ENCODE measurements around the gene LRRTM4.
"Not testable (repeated sequence)": the region's sequence is repeated elsewhere in the genome, so short reads cannot be mapped to it uniquely, and the experiment has no call there.

The LRRTM4 gene

DNA sequence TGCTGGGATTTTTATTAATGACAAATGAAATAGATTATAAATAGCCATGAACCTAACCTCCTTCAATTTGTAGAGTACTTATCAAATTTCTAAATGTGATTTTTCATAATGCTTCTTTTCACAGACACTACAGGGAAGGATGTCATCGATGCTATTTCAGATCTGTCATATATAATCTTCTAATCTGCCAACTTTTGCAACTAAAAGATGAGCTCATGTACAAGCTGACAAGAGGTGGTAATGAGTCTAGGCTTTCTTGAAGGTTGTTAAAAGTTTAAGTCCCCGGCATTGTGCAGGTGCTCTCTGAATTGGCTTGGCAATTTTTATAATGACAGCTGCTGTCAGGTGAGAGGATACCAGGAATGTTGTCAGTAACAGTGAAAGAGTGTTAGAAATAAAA is 320.4 kb downstream of the LRRTM4 start:
- in situ Hi-C loops (cut with HindIII; ENCODE audit: low pct_ligation_motif_present, low pct_unique_long_range_greater_than_20kb, low sequenced_read_pairs) = no loop called here
- no peak for DNase-seq

DNA sequence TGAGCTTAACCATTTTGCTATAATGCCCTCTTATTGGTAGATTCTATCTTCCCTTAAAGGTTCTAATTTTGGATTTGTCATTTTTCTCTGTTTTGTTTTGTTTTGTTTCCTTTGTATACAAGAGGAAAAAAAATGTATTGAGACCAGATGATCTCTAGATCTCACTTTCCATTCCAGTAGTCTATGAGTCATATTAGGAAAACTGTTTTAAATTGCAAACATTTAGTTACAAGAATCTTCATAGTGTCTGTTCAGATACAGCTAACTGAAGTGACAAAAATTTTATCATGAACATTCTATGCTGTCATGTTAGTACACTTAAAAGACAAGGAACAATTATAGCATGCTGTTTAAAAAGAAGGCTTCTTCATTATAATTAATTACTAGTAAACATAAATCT is 322.8 kb downstream of the LRRTM4 start:
- in situ Hi-C loops (cut with HindIII; ENCODE audit: low pct_ligation_motif_present, low pct_unique_long_range_greater_than_20kb, low sequenced_read_pairs) = no loop called here
- no peak for DNase-seq

DNA sequence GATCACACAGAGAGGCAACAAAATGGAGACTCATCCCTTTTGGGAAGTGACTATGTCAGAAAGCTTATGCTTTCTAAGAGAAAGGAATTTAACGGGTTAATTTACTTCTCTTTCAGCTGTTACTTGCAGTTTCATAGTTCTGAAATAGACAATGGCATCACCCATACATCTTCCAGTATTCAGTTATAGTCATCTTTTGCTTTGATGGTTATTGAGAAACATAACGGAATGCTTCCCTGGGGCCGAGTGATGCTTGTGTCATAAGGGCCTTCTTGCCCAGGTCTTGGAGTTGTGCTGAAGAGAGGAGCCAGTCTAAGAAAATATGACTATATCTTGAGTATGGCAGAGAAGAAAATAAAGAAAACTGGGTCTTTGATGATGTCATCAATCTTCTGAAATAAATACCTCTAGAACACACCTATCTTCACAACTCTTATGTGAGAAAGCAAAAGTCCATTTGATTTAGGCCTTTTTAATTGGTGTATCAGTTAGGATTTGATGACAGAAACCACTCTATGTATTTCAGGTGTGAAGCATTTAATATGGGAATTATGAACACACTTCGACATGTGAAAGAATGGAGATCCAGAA is 328.2 kb downstream of the LRRTM4 start:
- in situ Hi-C loops (cut with HindIII; ENCODE audit: low pct_ligation_motif_present, low pct_unique_long_range_greater_than_20kb, low sequenced_read_pairs) = no loop called here
- DNase-seq = no peak

DNA sequence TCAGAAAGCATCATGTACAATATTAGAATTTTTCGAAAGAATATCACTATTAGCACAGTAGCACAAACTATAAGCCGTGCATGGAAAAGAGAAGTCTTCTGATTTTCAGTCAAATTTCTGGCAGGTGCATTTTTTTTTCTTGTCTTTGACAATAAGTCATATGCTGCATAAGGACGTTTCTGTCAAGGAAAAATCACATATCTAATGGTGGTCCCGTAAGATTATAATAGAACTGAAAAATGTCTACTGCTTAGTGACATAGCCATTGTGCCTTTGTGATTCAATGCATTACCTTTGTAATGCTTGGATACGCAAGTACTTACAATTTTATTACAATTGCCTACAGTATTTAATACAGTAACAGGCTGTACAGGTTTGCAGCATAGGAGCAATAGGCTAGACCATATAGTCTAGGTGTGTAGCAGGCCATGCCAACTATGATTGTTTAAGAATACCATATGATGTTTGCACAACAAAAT is 329.3 kb downstream of the LRRTM4 start:
- in situ Hi-C loops (cut with HindIII; ENCODE audit: low pct_ligation_motif_present, low pct_unique_long_range_greater_than_20kb, low sequenced_read_pairs) = no loop called here

DNA sequence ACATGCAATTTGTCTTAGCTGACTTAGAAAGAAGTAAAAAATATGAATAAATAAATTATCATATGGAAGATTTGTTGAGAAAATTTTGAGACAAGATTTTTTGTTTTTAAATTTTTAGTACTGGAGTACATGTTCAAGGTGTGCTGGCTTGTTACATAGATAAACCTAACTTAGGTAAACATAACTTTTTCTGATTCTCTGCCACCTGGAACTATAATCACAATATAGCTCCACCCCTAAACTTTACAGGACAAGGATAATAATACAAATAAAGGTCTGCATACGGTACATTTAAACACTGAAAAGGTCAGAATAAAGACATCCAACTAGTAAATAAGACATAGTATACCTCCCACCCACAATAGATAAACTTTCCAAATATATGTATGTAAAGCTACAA is 330.5 kb downstream of the LRRTM4 start:
- in situ Hi-C loops (cut with HindIII; ENCODE audit: low pct_ligation_motif_present, low pct_unique_long_range_greater_than_20kb, low sequenced_read_pairs) = no loop called here
- no peak for DNase-seq

More for the DNA sequence above, 329.3 kb downstream of the LRRTM4 start:
- DNase-seq = no peak

DNA sequence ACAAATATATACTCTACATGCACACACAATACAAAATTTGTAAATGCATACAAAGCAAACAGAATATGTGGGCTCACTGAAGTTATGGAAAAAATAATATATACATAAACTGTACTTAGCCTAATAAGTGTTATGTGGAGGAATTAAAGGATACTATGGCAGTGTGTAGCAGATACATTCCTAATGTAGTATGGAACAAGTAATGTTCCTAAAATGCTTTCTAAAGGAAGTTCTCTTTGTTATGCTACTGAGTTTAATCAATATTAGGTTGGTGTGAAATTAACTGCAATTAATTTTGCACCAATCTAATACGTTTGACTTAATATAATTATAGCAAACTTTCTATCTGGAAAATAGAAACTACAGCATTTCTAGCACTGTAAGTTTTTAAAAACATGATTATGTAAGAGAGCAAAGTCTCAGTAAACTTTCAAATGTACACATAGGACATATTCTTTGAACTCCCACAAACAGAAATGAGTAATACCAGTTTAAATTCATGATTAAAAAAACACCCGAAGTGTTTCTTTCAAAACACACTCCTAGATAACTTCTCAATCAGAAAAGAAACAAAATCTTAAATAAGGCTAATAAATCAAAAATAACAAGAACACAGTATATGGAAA is 331.3 kb downstream of the LRRTM4 start:
- in situ Hi-C loops (cut with HindIII; ENCODE audit: low pct_ligation_motif_present, low pct_unique_long_range_greater_than_20kb, low sequenced_read_pairs) = no loop called here
- DNase-seq = no peak

DNA sequence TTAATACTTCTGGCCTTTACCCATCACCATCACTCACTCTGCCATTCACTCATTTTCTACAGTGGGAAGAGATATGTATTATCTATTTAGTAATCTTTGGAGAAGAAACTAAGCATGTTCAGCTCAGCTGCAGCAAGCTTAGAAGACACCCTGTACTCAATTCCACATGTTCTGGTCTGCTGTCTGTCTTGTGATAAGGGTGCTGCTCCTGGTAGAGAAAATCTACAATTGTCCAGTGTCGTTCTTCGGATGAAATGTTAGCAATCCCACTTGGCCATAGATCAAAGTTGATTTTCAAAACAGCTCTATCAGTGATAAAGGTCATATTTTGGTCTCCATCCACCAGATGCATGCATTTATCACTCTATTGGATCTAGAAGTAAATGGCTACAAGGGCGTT is 337.1 kb downstream of the LRRTM4 start:
- DNase-seq = no peak
- in situ Hi-C loops (cut with HindIII; ENCODE audit: low pct_ligation_motif_present, low pct_unique_long_range_greater_than_20kb, low sequenced_read_pairs) = no loop called here

DNA sequence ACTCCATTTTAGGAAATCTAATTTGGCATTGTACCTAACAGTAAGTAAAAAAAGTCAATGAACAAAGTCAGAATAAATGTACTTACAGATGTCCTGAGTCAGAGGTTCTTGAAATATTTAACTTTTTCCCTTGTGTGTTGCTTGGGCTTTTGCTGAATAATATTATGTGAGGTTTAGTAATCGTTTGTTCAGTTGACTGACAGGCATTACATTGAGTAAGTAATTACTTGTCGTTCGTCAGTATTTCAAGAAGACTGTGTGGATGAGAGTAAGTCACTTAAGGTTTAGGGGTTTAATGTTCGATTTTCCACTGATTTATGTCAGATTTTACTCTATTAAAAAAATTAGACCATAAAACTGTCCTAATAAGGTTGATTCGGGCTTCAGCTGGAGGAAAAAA is 342.9 kb downstream of the LRRTM4 start:
- DNase-seq = no peak
- in situ Hi-C loops (cut with HindIII; ENCODE audit: low pct_ligation_motif_present, low pct_unique_long_range_greater_than_20kb, low sequenced_read_pairs) = no loop called here

DNA sequence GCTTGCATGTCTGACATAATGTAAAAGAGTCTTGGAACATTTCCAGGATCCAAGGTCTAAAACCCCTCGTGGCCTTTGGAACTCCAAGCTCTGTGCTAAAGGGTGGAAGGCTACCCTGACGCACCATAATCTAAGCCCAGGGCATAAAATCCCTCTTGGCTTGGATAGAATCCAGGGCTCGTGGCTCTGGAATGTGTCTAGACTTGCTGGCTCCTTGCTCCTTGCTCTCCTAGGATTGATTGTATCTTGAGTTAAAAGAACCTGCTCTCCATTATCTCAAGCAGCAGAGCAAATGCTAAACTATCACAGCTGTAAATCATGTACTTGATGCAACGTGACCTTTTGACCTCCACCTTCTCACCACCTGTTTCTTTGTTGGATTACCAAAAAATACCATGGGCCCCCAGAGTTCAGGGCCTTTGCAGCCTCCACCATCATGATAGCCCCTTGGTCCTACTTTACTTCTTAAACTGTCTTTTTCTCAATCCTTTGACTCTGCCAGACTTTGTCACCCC is 346.9 kb downstream of the LRRTM4 start:
- in situ Hi-C loops (cut with HindIII; ENCODE audit: low pct_ligation_motif_present, low pct_unique_long_range_greater_than_20kb, low sequenced_read_pairs) = not testable (repeated sequence)

DNA sequence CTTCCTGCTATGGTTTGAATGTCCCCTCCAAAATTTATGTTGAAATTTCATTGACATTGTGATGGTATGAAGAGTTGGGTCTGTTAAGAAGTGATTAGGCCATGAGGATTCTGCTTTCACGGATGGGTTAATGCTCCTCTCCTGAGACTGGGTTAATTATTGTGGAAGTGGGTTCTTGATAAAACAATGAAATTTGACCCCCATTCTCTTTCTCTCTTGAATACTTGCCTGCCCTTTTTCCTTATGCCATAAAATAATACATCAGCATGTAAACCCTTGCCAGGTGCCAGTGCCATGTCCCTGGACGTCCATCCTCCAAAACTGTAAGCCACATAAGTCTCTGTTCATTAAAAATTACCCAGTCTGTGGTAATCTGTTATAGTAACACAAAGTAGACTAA is 352.8 kb downstream of the LRRTM4 start:
- peak; percentile 4 for DNase-seq
- in situ Hi-C loops (cut with HindIII; ENCODE audit: low pct_ligation_motif_present, low pct_unique_long_range_greater_than_20kb, low sequenced_read_pairs) = no loop called here

More for the DNA sequence above, 346.9 kb downstream of the LRRTM4 start:
- DNase-seq = not testable (repeated sequence)

DNA sequence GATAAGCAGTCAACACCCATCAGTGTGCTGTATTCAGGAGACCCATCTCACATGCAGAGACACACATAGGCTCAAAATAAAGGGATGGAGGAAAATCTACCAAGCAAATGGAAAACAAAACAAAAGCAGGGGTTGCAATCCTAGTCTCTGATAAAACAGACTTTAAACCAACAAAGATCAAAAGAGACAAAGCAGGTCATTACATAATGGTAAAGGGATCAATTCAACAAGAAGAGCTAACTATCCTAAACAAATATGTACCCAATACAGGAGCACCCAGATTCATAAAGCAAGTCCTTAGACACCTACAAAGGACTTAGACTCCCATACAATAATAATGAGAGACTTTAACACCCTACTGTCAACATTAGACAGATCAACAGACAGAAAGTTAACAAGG is 358.2 kb downstream of the LRRTM4 start:
- DNase-seq; in situ Hi-C loops (cut with HindIII; ENCODE audit: low pct_ligation_motif_present, low pct_unique_long_range_greater_than_20kb, low sequenced_read_pairs): not testable (repeated sequence)

DNA sequence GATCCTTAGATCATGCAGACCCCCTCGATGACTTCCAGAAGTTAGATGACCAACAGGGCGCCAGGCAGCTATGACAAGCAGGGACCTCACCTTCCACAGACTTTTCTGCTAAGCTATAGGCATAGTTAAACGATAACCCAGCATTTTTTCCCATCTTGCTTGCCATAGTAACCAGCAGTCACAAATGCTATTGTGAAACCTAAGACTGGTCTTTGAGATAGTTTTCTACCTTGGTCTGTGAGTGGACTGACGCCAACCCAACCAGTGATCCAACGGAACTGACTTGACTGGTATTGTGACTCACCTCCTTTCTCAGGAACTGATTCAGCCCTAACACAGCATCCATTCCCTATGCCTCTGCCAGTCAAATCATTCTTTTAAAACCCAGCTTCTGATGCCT is 361.2 kb downstream of the LRRTM4 start:
- in situ Hi-C loops (cut with HindIII; ENCODE audit: low pct_ligation_motif_present, low pct_unique_long_range_greater_than_20kb, low sequenced_read_pairs) = no loop called here
- DNase-seq = peak; percentile 31

DNA sequence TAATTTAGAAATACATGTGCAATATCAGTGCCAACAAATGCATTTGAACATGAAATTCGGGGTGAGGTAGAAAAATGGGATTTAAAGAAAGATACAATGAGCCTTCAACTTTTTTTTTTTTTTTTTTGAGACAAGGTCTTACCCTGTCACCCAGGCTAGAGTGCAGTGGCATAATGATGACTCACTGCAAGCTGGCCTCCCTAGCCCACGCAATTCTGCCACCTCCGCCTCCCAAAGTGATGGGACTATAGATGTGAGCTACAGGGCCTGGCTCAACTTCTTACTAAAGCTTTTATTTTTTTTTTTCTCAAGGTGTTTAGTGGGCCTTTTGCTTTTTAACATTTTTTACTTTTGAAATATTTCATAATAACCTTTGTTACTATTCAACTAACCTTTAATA is 365.6 kb downstream of the LRRTM4 start:
- in situ Hi-C loops (cut with HindIII; ENCODE audit: low pct_ligation_motif_present, low pct_unique_long_range_greater_than_20kb, low sequenced_read_pairs) = no loop called here
- no peak for DNase-seq

DNA sequence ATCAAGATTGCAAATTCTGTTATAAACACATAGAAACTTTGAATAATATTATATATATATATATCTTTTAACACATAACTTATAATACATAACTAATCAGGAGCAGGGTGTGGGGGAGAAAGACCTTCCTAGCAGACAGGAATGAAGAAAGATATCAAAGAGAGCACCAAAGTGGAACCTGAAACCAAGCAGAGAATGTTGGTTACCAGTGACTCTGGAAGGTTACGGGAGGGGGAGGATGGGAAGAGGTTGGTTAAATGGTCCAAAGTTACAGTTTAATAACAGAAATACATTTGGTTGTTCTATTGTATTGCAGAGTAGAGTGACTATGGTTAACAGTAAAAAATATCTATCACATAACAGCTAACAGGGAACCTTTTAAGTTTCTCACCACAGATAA is 366.7 kb downstream of the LRRTM4 start:
- no peak for DNase-seq
- in situ Hi-C loops (cut with HindIII; ENCODE audit: low pct_ligation_motif_present, low pct_unique_long_range_greater_than_20kb, low sequenced_read_pairs) = no loop called here

DNA sequence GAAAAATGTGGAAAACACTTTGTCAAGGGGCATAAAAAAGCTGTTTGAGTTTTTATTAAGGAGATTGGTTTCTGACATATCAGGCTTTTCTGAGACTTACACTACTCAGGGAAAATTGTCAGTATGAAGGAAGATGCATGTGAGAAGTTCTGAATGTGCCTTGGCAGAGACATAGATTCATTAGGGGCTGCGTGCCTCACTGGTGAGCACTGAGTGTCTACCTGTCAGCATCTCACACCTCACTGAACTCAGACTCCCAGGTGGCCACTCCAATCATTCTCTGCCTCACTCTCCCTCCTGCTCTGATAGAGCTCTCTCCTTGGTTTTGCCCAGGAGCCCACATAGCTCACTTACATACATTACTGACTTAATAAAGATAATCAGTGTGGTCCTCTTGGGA is 372.6 kb downstream of the LRRTM4 start:
- in situ Hi-C loops (cut with HindIII; ENCODE audit: low pct_ligation_motif_present, low pct_unique_long_range_greater_than_20kb, low sequenced_read_pairs) = no loop called here
- no peak for DNase-seq

DNA sequence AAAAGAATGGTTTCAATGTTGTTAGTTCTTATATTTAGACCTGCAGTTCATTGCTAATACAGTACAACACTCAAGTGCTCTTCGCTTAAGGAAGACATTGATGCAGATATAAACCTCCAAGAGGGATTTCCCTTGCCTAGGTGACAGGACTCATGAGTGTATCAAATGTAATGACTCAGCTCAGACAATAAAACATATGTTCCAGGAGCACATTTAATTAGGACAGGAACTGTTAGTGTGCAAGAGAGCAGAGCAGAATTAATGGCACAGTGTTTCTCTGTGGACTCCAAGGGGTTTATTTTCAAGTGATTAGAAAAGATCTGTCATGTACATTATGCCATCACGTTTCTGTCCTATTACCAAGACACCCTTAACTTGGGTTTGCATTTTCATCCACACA is 375.0 kb downstream of the LRRTM4 start:
- DNase-seq = no peak
- in situ Hi-C loops (cut with HindIII; ENCODE audit: low pct_ligation_motif_present, low pct_unique_long_range_greater_than_20kb, low sequenced_read_pairs) = no loop called here

DNA sequence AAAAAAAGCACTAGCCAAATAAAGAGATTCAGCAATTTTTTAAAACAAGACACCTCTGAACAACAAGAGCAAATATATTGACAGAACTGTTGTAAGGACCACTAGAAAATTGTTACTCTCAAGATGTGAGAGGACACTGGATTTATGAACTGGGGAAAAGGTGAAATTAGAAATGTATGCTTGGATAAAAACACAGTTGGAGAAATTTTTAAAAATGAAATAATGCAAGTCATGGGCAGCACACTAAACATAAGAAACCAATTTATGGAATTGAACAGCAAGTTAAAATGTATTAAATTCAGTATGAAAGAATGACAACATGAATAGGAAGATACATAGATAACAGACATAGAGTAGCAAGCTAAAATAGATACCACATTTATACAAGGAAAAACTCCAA is 377.4 kb downstream of the LRRTM4 start:
- in situ Hi-C loops (cut with HindIII; ENCODE audit: low pct_ligation_motif_present, low pct_unique_long_range_greater_than_20kb, low sequenced_read_pairs) = no loop called here
- DNase-seq = no peak

DNA sequence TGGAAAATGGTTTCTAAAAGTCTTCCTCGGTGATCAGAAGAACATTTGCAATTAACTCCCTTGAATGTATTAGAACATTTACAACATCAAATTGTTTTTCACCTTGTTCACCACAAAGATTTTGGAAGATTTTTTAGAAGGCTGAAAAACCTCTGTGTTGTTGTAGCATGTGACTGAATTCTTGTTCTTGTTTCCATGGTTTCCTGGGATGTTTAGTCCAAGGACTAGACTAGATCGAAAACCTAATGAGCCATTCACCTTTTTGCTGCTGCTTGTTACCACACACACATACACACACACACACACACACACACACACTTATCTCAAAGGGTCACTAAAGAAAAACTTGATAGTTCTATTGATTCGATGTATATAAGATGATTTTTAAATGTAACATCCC is 380.0 kb downstream of the LRRTM4 start:
- DNase-seq = no peak
- in situ Hi-C loops (cut with HindIII; ENCODE audit: low pct_ligation_motif_present, low pct_unique_long_range_greater_than_20kb, low sequenced_read_pairs) = no loop called here

DNA sequence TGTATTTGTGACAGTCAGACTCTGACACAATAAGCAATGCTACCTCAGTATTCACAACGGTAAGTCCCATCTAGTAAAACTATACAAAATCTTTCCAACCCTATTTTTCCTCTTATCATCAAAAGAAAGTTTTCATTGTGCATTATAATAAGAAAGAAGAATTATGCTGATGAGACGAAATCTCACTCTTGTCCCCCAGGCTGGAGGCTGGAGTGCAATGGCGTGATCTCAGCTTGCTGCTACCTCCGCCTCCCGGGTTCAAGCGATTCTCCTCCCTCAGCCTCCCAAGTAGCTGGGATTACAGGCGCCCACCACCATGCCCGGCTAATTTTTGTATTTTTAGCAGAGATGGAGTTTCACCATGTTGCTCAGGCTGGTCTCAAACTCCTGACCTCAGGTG is 393.7 kb downstream of the LRRTM4 start:
- in situ Hi-C loops (cut with HindIII; ENCODE audit: low pct_ligation_motif_present, low pct_unique_long_range_greater_than_20kb, low sequenced_read_pairs); DNase-seq: not testable (repeated sequence)

DNA sequence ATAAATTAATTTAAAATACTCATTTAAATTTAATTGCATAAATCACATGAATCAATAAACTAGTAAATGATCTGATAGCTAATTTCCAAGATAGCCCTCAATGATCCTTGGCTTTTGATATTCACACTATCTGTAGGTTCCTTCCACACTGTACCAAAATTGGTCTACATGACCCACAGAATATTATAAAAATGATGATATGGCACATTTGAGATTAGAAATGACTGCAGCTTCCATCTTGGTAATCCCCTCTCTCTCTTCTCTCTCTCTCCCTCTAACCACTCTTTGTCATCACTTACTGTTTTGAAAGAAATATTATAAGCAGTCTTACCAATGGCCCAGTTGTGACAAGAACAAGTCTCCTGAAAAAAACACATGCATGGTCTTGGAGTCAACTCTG is 394.8 kb downstream of the LRRTM4 start:
- no peak for DNase-seq
- in situ Hi-C loops (cut with HindIII; ENCODE audit: low pct_ligation_motif_present, low pct_unique_long_range_greater_than_20kb, low sequenced_read_pairs) = no loop called here

Data from ACHN (cell line).